Calu3 (cell line): ENCODE data around the gene VSIG4. TPM values are rescaled to one million over a fixed set of nuclear protein-coding genes. Genes with fewer than 3 reads are reported as not detected.
"Not testable (repeated sequence)": the region's sequence is repeated elsewhere in the genome, so short reads cannot be mapped to it uniquely, and the experiment has no call there.

ENCODE experiments used
- BruUV-seq: library from RNA; stranded (reverse); fragments of 400-500 nt; replicated peaks from 2 replicates; lab custom pipeline; 2021; lab: Mats Ljungman, UMichigan
- CTCF ChIA-PET: fragments of 300-600 bp; sonication (Branson Sonifier 250); formaldehyde crosslinking; loops from one replicate; lab custom pipeline; 2022; ENCODE audit warnings: antibody characterized with exemption; lab: Charles Lee
- DNase-seq: peaks from one replicate; pipeline ENCODE4 v3.0.0; 2022
- H3K27ac Mint-ChIP-seq: one replicate; pipeline ENCODE4 v1.8.0; 2022; ENCODE audit warnings: mixed read lengths; ENCODE audit not compliant: unreplicated experiment
- H3K27me3 Mint-ChIP-seq: one replicate; pipeline ENCODE4 v1.8.0; 2022; ENCODE audit warnings: mixed read lengths; ENCODE audit not compliant: unreplicated experiment
- H3K36me3 Mint-ChIP-seq: one replicate; pipeline ENCODE4 v1.8.0; 2022; ENCODE audit warnings: mild to moderate bottlenecking, moderate library complexity, mixed read lengths; ENCODE audit not compliant: insufficient read depth, unreplicated experiment
- H3K4me1 Mint-ChIP-seq: one replicate; pipeline ENCODE4 v1.8.0; 2022; ENCODE audit warnings: mild to moderate bottlenecking, low read depth, mixed read lengths; ENCODE audit not compliant: unreplicated experiment
- H3K4me3 Mint-ChIP-seq: one replicate; pipeline ENCODE4 v1.8.0; 2022; ENCODE audit warnings: mild to moderate bottlenecking, low read depth, moderate library complexity, mixed read lengths; ENCODE audit not compliant: unreplicated experiment
- H3K9me3 Mint-ChIP-seq: one replicate; pipeline ENCODE4 v1.8.0; 2022; ENCODE audit warnings: low read depth, mixed read lengths; ENCODE audit not compliant: unreplicated experiment
- CTCF ChIP-seq: fragments of 200-600 bp; IDR thresholded peaks from one replicate; pipeline ENCODE4 v1.8.0; 2022; ENCODE audit warnings: antibody characterized with exemption; ENCODE audit not compliant: unreplicated experiment
- intact Hi-C: fragments of 100-400 bp; cut with micrococcal nuclease; formaldehyde crosslinking; loops from one replicate; pipeline ENCODE4 v1.10.0; 2022; ENCODE audit not compliant: unreplicated experiment
- total RNA-seq: library from RNA; stranded (reverse); gene quantifications from 2 replicates; pipeline ENCODE4 v1.2.3, GENCODE V29; 2022

VSIG4 gene
- total RNA-seq, 1 experiment from 2014 or later, result not detected

- Mint-ChIP-seq H3K9me3 (peaks cover 4% of the 10 kb centered on the region), H3K36me3 (no peaks in the 10 kb centered on the region), H3K4me3 (no peak overlapping the region), H3K27me3 (no peaks in the 10 kb centered on the region), H3K27ac (no peak overlapping the region), H3K4me1 (no peaks in the 10 kb centered on the region)
- no peak for DNase-seq
- BruUV-seq, result no TSS peak
- intact Hi-C loops, result no loop called here
- no peak for TF ChIP-seq CTCF
- CTCF ChIA-PET, result no interaction called here
Observed at GRCh38 chrX:66064261-66064660, 24.4 kb upstream of the VSIG4 start.

GRCh38 chrX:66057019-66057418, 17.1 kb upstream of the VSIG4 start:
- intact Hi-C loops, H3K27ac Mint-ChIP-seq, H3K36me3 Mint-ChIP-seq: not testable (repeated sequence)

GRCh38 chrX:66054978-66055377, 15.1 kb upstream of the VSIG4 start:
- Mint-ChIP-seq H3K4me1 (no peaks in the 10 kb centered on the region), H3K27ac (no peak overlapping the region), H3K4me3 (no peak overlapping the region), H3K36me3 (no peaks in the 10 kb centered on the region), H3K27me3 (no peaks in the 10 kb centered on the region), H3K9me3 (no peaks in the 10 kb centered on the region)
- CTCF ChIA-PET, result no interaction called here
- no peak for TF ChIP-seq CTCF
- intact Hi-C loops, result no loop called here
- no TSS peak for BruUV-seq
- DNase-seq, result no peak

More at GRCh38 chrX:66057019-66057418, 17.1 kb upstream of the VSIG4 start:
- H3K9me3 Mint-ChIP-seq, H3K4me1 Mint-ChIP-seq, CTCF ChIA-PET, H3K27me3 Mint-ChIP-seq, H3K4me3 Mint-ChIP-seq, DNase-seq, BruUV-seq: not testable (repeated sequence)

GRCh38 chrX:66053414-66053813, 13.5 kb upstream of the VSIG4 start:
- no peaks in the 10 kb centered on the region for H3K27me3 Mint-ChIP-seq
- no peaks in the 10 kb centered on the region for H3K36me3 Mint-ChIP-seq
- intact Hi-C loops, result no loop called here
- no peak for DNase-seq
- no peak overlapping the region for H3K27ac Mint-ChIP-seq
- CTCF ChIA-PET, result no interaction called here
- no peak overlapping the region for H3K4me3 Mint-ChIP-seq
- no peak for TF ChIP-seq CTCF
- H3K4me1 Mint-ChIP-seq, result no peaks in the 10 kb centered on the region
- H3K9me3 Mint-ChIP-seq, result no peaks in the 10 kb centered on the region
- BruUV-seq, result no TSS peak

GRCh38 chrX:66051980-66052379, 12.1 kb upstream of the VSIG4 start:
- intact Hi-C loops, result no loop called here
- CTCF ChIA-PET, result interaction anchor here (0.7 kb wide), 1 partner anchor 623 kb away, joined by 4 read pairs; no protein-coding TSS in a partner anchor
- DNase-seq, result no peak
- Mint-ChIP-seq H3K36me3 (no peaks in the 10 kb centered on the region), H3K4me3 (no peak overlapping the region), H3K9me3 (no peaks in the 10 kb centered on the region), H3K4me1 (no peaks in the 10 kb centered on the region), H3K27me3 (no peaks in the 10 kb centered on the region), H3K27ac (no peak overlapping the region)
- no TSS peak for BruUV-seq
- no peak for TF ChIP-seq CTCF
